HCT116 (cell line): Measurements from ENCODE around the gene BIN2. TPM values are rescaled to one million over a fixed set of nuclear protein-coding genes. Genes with fewer than 3 reads are reported as not detected.

Experiments
- ATAC-seq: fragments of 200-7000 bp; cut with Tn5 transposase; 2 replicates; pipeline ENCODE4 v1.9.1; 2020; ENCODE audit warnings: mild to moderate bottlenecking, moderate library complexity
- BruUV-seq: library from RNA; stranded (reverse); fragments of 400-500 nt; replicated peaks from 2 replicates; lab custom pipeline; 2021; lab: Mats Ljungman, UMichigan
- CTCF ChIA-PET: fragments of 300-600 bp; sonication (Branson Sonifier 250); formaldehyde crosslinking; loops from one replicate; lab custom pipeline; 2021; ENCODE audit warnings: antibody characterized with exemption; lab: Charles Lee
- POLR2A ChIA-PET: fragments of 300-600, 350-600 bp; sonication (Branson Sonifier 250); formaldehyde crosslinking; loops from one replicate; lab custom pipeline; 2021; ENCODE audit warnings: antibody characterized with exemption; lab: Charles Lee
- RAD21 ChIA-PET, 2 experiments: fragments of 300-600 bp; sonication (Branson Sonifier 250); formaldehyde crosslinking; loops; one replicate each; lab custom pipeline; 2023; ENCODE audit warnings: low total read pairs in 2 of 2; ENCODE audit not compliant: uncharacterized antibody in 2 of 2, unreplicated experiment in 2 of 2, low non-redundant PET in 1 of 2; lab: Charles Lee
- DNase-seq: peaks from one replicate; pipeline ENCODE4 v3.0.0-alpha.2; 2010; ENCODE audit warnings: low read depth, low spot score
- H2AFZ ChIP-seq: fragments of 200-600 bp; shearing (Covaris generic), sonication (generic); 2 replicates; pipeline ENCODE4 v1.6.1; 2017; ENCODE audit warnings: low read depth, mixed run types, mixed read lengths, antibody characterized with exemption, low read length; ENCODE audit not compliant: poor library complexity, severe bottlenecking
- H3K27ac ChIP-seq: 2 replicates; pipeline ENCODE4 v1.5.1; 2012; ENCODE audit warnings: low read depth, low read length
- H3K27me3 ChIP-seq: fragments of 200-600 bp; sonication (generic); 2 replicates; pipeline ENCODE4 v1.6.1; 2016; ENCODE audit warnings: mixed run types, low read length, mixed read lengths; ENCODE audit not compliant: insufficient read depth
- H3K36me3 ChIP-seq, 2 experiments: fragments of 200-500 bp in 1 of 2; fragments of 200-600 bp in 1 of 2; sonication (Bioruptor generic) in 1 of 2; sonication (generic) in 1 of 2; 2 replicates each; pipeline versions ENCODE4 v1.5.1 to v1.6.1; 2014 to 2016; ENCODE audit warnings: low read length in 2 of 2, inconsistent platforms in 1 of 2, mixed read lengths in 1 of 2, mixed run types in 1 of 2; ENCODE audit not compliant: insufficient read depth in 2 of 2, control insufficient read depth in 1 of 2
- H3K4me1 ChIP-seq, 2 experiments: fragments of 200-600 bp in 1 of 2; sonication (generic) in 1 of 2; 2 replicates each; pipeline versions ENCODE4 v1.5.1 to v1.6.1; 2012 to 2017; ENCODE audit warnings: low read length in 2 of 2, inconsistent platforms in 1 of 2, mild to moderate bottlenecking in 1 of 2, mixed read lengths in 1 of 2, mixed run types in 1 of 2, moderate library complexity in 1 of 2; ENCODE audit not compliant: insufficient read depth in 2 of 2, control insufficient read depth in 1 of 2
- H3K4me2 ChIP-seq: fragments of 200-600 bp; sonication (generic); 2 replicates; pipeline ENCODE4 v1.6.1; 2017; ENCODE audit warnings: mixed run types, low read length, mixed read lengths
- H3K4me3 ChIP-seq, 2 experiments: fragments of 200-600 bp in 1 of 2; sonication (generic) in 1 of 2; replicated peaks in 1 of 2; 2 replicates each; pipeline ENCODE4 v1.5.1; 2011 to 2016; ENCODE audit warnings: low read length in 2 of 2, control low read depth in 1 of 2, low read depth in 1 of 2, mild to moderate bottlenecking in 1 of 2, mixed read lengths in 1 of 2, mixed run types in 1 of 2
- H3K79me2 ChIP-seq: fragments of 200-600 bp; sonication (generic); 2 replicates; pipeline ENCODE4 v1.6.1; 2017; ENCODE audit warnings: mild to moderate bottlenecking, mixed run types, low read length, moderate library complexity, mixed read lengths; ENCODE audit not compliant: insufficient read depth
- H3K9ac ChIP-seq: fragments of 200-600 bp; sonication (generic); 2 replicates; pipeline ENCODE4 v1.6.1; 2016; ENCODE audit warnings: low read length, mixed read lengths
- H3K9me2 ChIP-seq: fragments of 200-600 bp; sonication (generic), shearing (Covaris generic); 2 replicates; pipeline ENCODE4 v1.6.1; 2017; ENCODE audit warnings: mixed run types, mild to moderate bottlenecking, moderate library complexity; ENCODE audit not compliant: insufficient read depth
- H3K9me3 ChIP-seq, 2 experiments: fragments of 200-500 bp in 1 of 2; fragments of 200-600 bp in 1 of 2; sonication (Bioruptor generic) in 1 of 2; sonication (generic) in 1 of 2; 2 replicates each; pipeline ENCODE4 v1.6.1; 2014 to 2017; ENCODE audit warnings: low read length in 2 of 2, mixed read lengths in 2 of 2, inconsistent platforms in 1 of 2, low read depth in 1 of 2, mild to moderate bottlenecking in 1 of 2, mixed run types in 1 of 2, moderate library complexity in 1 of 2; ENCODE audit not compliant: control insufficient read depth in 1 of 2, insufficient read depth in 1 of 2
- H4K20me1 ChIP-seq: fragments of 200-600 bp; sonication (generic), shearing (Covaris generic); 2 replicates; pipeline ENCODE4 v1.6.1; 2017; ENCODE audit warnings: mixed run types, mild to moderate bottlenecking, moderate library complexity; ENCODE audit not compliant: insufficient read depth
- CBX3 ChIP-seq: IDR thresholded peaks from 2 replicates; pipeline ENCODE4 v1.6.1; 2012; ENCODE audit warnings: low read depth
- CEBPB ChIP-seq: IDR thresholded peaks from 2 replicates; pipeline ENCODE4 v1.6.1; 2012; ENCODE audit warnings: low read depth
- EGR1 ChIP-seq: IDR thresholded peaks from 2 replicates; pipeline ENCODE4 v1.6.1; 2012; ENCODE audit warnings: low read depth
- ELF1 ChIP-seq: IDR thresholded peaks from 2 replicates; pipeline ENCODE4 v1.6.1; 2012; ENCODE audit warnings: low read depth, borderline replicate concordance
- EZH2 ChIP-seq: fragments of 200-600 bp; sonication (generic); IDR thresholded peaks from 2 replicates; pipeline ENCODE4 v1.6.1; 2017; ENCODE audit warnings: antibody characterized with exemption, mixed run types
- FOSL1 ChIP-seq: IDR thresholded peaks from 2 replicates; pipeline ENCODE4 v1.6.1; 2012; ENCODE audit warnings: low read depth
- MAX ChIP-seq: IDR thresholded peaks from 2 replicates; pipeline ENCODE4 v1.6.1; 2012
- POLR2A ChIP-seq: IDR thresholded peaks from 2 replicates; pipeline ENCODE4 v1.7.0; 2011; ENCODE audit warnings: borderline replicate concordance; ENCODE audit not compliant: insufficient read depth, insufficient read length; ENCODE audit errors: extremely low read depth
- POLR2AphosphoS5 ChIP-seq: IDR thresholded peaks from 2 replicates; pipeline ENCODE4 v1.6.1; 2011; ENCODE audit warnings: mild to moderate bottlenecking, low read depth, low read length, moderate library complexity
- RAD21 ChIP-seq: IDR thresholded peaks from 2 replicates; pipeline ENCODE4 v1.6.1; 2012; ENCODE audit warnings: low read depth, mild to moderate bottlenecking
- SP1 ChIP-seq: IDR thresholded peaks from 2 replicates; pipeline ENCODE4 v1.6.1; 2012; ENCODE audit warnings: low read depth
- SRF ChIP-seq: IDR thresholded peaks from 2 replicates; pipeline ENCODE4 v1.6.1; 2012; ENCODE audit warnings: low read depth
- TCF7L2 ChIP-seq: IDR thresholded peaks from 2 replicates; pipeline ENCODE4 v1.7.0; 2011; ENCODE audit warnings: borderline replicate concordance, inconsistent platforms; ENCODE audit not compliant: insufficient read depth, insufficient read length; ENCODE audit errors: extremely low read depth
- ZFX ChIP-seq: fragments of 450-650 bp; IDR thresholded peaks from 2 replicates; pipeline ENCODE4 v1.6.1; 2017
- ZNF274 ChIP-seq: fragments of 200-500 bp; sonication (Bioruptor generic); IDR thresholded peaks from 2 replicates; pipeline ENCODE4 v1.6.1; 2014; ENCODE audit warnings: mild to moderate bottlenecking, low read depth, low read length, inconsistent platforms
- intact Hi-C: fragments of 100-400 bp; cut with micrococcal nuclease; formaldehyde crosslinking; loops from 2 replicates; pipeline ENCODE4 v1.10.0; 2022
- total RNA-seq: library from RNA; stranded (reverse); gene quantifications from one replicate; pipeline ENCODE4 v1.2.1, GENCODE V29; 2021; ENCODE audit not compliant: unreplicated experiment
- TF ChIP-seq, protein P1 (sequence below): IDR thresholded peaks from 2 replicates; pipeline ENCODE4 v1.6.1; 2012; ENCODE audit warnings: low read depth

Gene BIN2
- total RNA-seq, 1 experiment from 2014 or later, result 0.22 TPM

DNA sequence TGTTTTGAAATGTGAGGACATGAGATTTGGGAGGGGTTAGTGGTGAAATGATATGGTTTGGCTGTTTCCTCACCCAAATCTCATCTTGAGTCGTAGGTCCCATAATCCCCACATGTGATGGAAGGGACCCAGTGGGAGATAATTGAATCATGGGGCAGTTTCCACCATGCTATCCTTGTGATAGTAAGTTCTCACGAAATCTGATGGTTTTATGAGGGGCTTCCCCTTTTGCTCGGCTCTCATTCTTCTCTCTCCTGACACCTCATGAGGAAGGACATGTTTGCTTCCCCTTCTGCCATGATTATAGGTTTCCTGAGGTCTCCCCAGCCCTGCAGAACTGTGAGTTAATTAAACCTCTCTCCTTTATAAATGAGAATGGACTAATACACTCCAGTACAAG is 49.2 kb upstream of the BIN2 start:
- Histone ChIP-seq H3K27ac (no peak overlapping the region), H3K9me2 (no peaks in the 10 kb centered on the region), H4K20me1 (no peaks in the 10 kb centered on the region), H3K36me3 (no peaks in the 10 kb centered on the region), H2AFZ (no peak overlapping the region), H3K4me1 (peaks cover 16 to 23% of the 10 kb centered on the region in 2 experiments), H3K9ac (no peak overlapping the region), H3K9me3 (no peaks in the 10 kb centered on the region), H3K27me3 (no peaks in the 10 kb centered on the region), H3K4me2 (no peak overlapping the region), H3K79me2 (no peaks in the 10 kb centered on the region), H3K4me3 (no peak overlapping the region)
- no peak for DNase-seq
- ATAC-seq, result no peak
- TF ChIP-seq POLR2AphosphoS5, result no peak
- TF ChIP-seq SRF, result no peak
- TF ChIP-seq SP1, result no peak
- no peak for TF ChIP-seq EZH2
- TF ChIP-seq EGR1, result no peak
- no peak for TF ChIP-seq ZNF274
- TF ChIP-seq TCF7L2, result no peak
- no peak for TF ChIP-seq RAD21
- no peak for TF ChIP-seq ELF1
- no peak for TF ChIP-seq CBX3
- TF ChIP-seq CEBPB, result no peak
- TF ChIP-seq ZFX, result no peak
- TF ChIP-seq FOSL1, result no peak
- TF ChIP-seq, protein P1, sequence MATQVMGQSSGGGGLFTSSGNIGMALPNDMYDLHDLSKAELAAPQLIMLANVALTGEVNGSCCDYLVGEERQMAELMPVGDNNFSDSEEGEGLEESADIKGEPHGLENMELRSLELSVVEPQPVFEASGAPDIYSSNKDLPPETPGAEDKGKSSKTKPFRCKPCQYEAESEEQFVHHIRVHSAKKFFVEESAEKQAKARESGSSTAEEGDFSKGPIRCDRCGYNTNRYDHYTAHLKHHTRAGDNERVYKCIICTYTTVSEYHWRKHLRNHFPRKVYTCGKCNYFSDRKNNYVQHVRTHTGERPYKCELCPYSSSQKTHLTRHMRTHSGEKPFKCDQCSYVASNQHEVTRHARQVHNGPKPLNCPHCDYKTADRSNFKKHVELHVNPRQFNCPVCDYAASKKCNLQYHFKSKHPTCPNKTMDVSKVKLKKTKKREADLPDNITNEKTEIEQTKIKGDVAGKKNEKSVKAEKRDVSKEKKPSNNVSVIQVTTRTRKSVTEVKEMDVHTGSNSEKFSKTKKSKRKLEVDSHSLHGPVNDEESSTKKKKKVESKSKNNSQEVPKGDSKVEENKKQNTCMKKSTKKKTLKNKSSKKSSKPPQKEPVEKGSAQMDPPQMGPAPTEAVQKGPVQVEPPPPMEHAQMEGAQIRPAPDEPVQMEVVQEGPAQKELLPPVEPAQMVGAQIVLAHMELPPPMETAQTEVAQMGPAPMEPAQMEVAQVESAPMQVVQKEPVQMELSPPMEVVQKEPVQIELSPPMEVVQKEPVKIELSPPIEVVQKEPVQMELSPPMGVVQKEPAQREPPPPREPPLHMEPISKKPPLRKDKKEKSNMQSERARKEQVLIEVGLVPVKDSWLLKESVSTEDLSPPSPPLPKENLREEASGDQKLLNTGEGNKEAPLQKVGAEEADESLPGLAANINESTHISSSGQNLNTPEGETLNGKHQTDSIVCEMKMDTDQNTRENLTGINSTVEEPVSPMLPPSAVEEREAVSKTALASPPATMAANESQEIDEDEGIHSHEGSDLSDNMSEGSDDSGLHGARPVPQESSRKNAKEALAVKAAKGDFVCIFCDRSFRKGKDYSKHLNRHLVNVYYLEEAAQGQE, result no peak
- TF ChIP-seq MAX, result no peak
- no peak for TF ChIP-seq POLR2A
- BruUV-seq, result no TSS peak
- ChIA-PET POLR2A (no interaction called here), CTCF (no interaction called here), RAD21 (no interaction called here)
- intact Hi-C loops, result no loop called here
